Esophagus squamous epithelium (tissue), 5 donors: ENCODE data around the gene EVL. TPM values are rescaled to one million over a fixed set of nuclear protein-coding genes. Genes with fewer than 3 reads are reported as not detected.

Experiments
- DNase-seq: peaks from one replicate; lab custom pipeline; 2025; lab: John Stamatoyannopoulos, UW
- H3K27ac ChIP-seq, 4 donors: fragments of 200-600 bp; sonication (generic); one replicate each; pipeline ENCODE4 v1.5.1; 2016 to 2019; ENCODE audit warnings: mild to moderate bottlenecking in 1 of 4
- H3K27me3 ChIP-seq, 4 donors: fragments of 200-600 bp; sonication (generic); 1 replicate in 3 of 4; 2 replicates in 1 of 4; pipeline versions ENCODE4 v1.5.1 to v1.6.0; 2017 to 2021; ENCODE audit warnings: antibody characterized with exemption in 1 of 4
- H3K36me3 ChIP-seq, 3 donors: fragments of 200-600 bp; sonication (generic); one replicate each; pipeline ENCODE4 v1.5.1; 2016 to 2019
- H3K4me1 ChIP-seq, 3 donors: fragments of 200-600 bp; sonication (generic); one replicate each; pipeline ENCODE4 v1.5.1; 2017 to 2019
- H3K4me3 ChIP-seq, 4 donors: fragments of 200-600 bp; sonication (generic); 1 replicate in 3 of 4; 2 replicates in 1 of 4; pipeline ENCODE4 v1.5.1; 2016 to 2019; ENCODE audit warnings: mild to moderate bottlenecking in 2 of 4, moderate library complexity in 1 of 4
- H3K9me3 ChIP-seq, 3 donors: fragments of 200-600 bp; sonication (generic); one replicate each; pipeline ENCODE4 v1.5.1; 2016 to 2019
- POLR2A ChIP-seq, 4 donors: fragments of 450-650 bp; IDR thresholded peaks; one replicate each; pipeline ENCODE4 v1.6.1; 2017; ENCODE audit warnings: antibody characterized with exemption in 4 of 4, mild to moderate bottlenecking in 4 of 4, moderate library complexity in 3 of 4
- WGBS, 2 donors: methylation state at CpG; one replicate each; pipeline ENCODE4 v1.1.5; 2018; 5-methylcytosine and 5-hydroxymethylcytosine counted together
- intact Hi-C: fragments of 100-400 bp; cut with DNase I; formaldehyde crosslinking; loops from one replicate; pipeline ENCODE4 v1.15.0; 2022
- total RNA-seq, 4 donors: library from RNA; depleted of rRNA; stranded (reverse); fragments of >200 nt; gene quantifications; one replicate each; pipeline ENCODE4 v1.1.0, GENCODE V29; 2016
- TF ChIP-seq, protein P1 (sequence below), 6 experiments: fragments of 450-650 bp in 4 of 6; fragments of 200-600 bp in 2 of 6; sonication (generic) in 2 of 6; IDR thresholded peaks; one replicate each; pipeline ENCODE4 v1.5.1; 2016 to 2019; ENCODE audit warnings: antibody characterized with exemption in 6 of 6, mild to moderate bottlenecking in 4 of 6, moderate library complexity in 4 of 6
- donor health status: DM: yes; HTN: yes; CAD: no.

Gene EVL
- total RNA-seq, 4 donors from 2014 or later: 20.0 to 61.2 (median 25.8) TPM

DNA sequence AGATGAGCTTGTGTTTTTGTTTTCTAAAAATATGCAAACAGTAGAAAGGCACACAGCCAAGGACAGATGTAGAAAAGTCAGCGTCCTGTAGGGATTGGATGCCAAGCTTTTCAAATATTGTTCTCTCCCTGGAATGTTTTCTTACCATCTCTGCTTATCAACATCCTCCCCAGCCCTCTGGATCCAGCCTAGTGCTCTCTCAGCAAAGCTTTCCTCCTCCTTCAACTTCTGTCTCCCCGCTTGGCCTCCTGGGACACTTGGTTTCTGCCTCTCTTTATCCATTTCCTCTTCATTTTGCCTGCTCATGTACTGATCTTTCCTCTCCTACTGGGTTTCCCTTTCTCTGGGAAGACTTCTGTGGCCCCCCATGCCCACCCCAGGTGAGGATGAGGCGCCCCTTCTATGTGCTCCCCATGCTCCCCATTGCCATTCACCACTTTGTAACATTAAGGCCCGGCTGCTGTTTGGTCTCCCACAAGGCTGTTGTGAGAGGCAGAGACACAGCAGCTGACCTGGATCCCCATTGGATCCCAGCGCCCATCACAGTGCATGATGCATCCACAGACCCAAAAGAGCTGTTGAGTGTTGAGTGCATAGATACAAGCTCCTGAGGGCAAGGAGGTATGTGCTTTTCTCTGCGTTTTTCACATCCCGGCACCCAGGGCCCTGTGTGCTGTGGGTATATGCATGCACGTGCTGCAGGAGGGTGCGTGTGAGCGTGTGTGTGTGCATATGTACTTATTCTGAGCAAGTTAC is 38.2 kb downstream of the EVL start:
- TF ChIP-seq, protein P1, sequence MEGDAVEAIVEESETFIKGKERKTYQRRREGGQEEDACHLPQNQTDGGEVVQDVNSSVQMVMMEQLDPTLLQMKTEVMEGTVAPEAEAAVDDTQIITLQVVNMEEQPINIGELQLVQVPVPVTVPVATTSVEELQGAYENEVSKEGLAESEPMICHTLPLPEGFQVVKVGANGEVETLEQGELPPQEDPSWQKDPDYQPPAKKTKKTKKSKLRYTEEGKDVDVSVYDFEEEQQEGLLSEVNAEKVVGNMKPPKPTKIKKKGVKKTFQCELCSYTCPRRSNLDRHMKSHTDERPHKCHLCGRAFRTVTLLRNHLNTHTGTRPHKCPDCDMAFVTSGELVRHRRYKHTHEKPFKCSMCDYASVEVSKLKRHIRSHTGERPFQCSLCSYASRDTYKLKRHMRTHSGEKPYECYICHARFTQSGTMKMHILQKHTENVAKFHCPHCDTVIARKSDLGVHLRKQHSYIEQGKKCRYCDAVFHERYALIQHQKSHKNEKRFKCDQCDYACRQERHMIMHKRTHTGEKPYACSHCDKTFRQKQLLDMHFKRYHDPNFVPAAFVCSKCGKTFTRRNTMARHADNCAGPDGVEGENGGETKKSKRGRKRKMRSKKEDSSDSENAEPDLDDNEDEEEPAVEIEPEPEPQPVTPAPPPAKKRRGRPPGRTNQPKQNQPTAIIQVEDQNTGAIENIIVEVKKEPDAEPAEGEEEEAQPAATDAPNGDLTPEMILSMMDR (IDR thresholded peaks at IDR 0.05): no peak
- no peak for TF ChIP-seq POLR2A (IDR thresholded peaks at IDR 0.05)
- Histone ChIP-seq H3K36me3 (peaks cover 0 to 10% (median 0%) of the 10 kb centered on the region in 3 donors), H3K27ac (peak overlapping the region; percentile 28 to 72 (median 46)), H3K4me1 (peaks cover 15 to 89% (median 56%) of the 10 kb centered on the region in 3 donors), H3K9me3 (no peaks in the 10 kb centered on the region), H3K4me3 (no peak overlapping the region), H3K27me3 (no peaks in the 10 kb centered on the region)
- DNase-seq: no peak
- intact Hi-C loops: loop anchor here (10.0 kb wide), 1 partner anchor 49 kb away; no protein-coding TSS in a partner anchor
- 73 to 82% methylated on average over 8 to 10 of the region's 10 CpGs for WGBS, 2 donors

DNA sequence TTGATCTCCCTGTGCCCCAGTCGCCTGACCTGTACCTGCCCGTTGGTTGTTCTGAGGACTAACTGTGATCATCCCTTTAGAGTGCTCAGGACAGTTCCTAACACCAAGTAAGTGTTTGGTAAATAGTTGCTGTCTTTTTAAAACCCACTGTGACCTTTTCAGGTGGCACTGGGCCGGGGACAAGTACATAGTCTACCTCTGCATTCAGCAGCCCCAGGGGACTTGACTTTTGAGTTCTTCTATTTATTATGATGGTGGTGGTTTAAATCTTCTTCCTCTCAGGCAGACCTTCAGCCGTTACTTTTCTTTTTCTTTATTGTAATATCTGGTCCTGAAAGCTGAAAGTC is 38.8 kb downstream of the EVL start:
- no peak for DNase-seq
- 46 to 82% methylated on average over 2 to 4 of the region's 4 CpGs for WGBS, 2 donors
- H3K27me3 ChIP-seq: no peaks in the 10 kb centered on the region
- H3K4me1 ChIP-seq: peaks cover 20 to 91% (median 62%) of the 10 kb centered on the region in 3 donors
- intact Hi-C loops: loop anchor here (10.0 kb wide), 1 partner anchor 49 kb away; no protein-coding TSS in a partner anchor
- peak overlapping the region in 3 of 4 donors; percentile 42 to 72 (median 51) for H3K27ac ChIP-seq
- TF ChIP-seq POLR2A (IDR thresholded peaks at IDR 0.05): no peak
- TF ChIP-seq, protein P1 (IDR thresholded peaks at IDR 0.05): no peak
- H3K9me3 ChIP-seq: no peaks in the 10 kb centered on the region
- H3K4me3 ChIP-seq: no peak overlapping the region
- H3K36me3 ChIP-seq: peaks cover 0 to 5% (median 0%) of the 10 kb centered on the region in 3 donors

DNA sequence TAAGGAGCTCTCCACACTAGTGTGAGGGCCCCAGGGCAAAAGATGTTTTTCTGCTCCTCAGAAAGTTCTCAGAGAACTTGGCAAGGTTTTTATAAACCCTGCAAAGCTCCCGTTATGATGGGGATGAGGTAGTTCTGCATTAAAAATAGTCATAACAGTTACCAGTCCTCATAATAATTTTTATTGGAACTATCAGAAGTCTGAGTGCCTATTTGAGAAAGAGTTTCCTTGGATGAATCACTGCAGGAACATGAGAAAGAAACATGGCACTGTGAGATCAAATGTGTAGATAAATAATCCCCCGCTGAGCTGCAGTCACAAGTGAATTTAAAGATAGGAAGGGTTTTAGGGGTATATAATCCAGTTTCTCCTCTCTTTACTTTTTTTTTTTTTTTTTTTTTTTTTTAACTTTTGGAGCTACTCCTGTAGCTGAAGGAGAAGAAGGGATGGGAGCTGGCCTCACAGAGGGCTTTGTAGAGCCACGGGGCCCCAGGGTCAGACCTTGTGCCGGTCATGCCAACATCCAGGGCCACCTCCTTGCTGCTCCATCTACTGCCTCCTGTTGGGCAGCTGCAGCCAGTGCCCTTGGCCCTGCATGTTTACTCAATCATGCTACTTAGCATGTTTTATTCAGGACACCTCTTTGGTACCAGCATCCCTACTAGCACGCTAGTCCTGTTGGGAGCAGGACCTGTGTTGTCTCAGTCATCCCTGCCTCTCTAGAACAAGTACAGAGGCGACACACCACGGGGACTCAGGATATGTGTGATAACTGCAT is 39.5 kb downstream of the EVL start:
- Histone ChIP-seq H3K27me3 (no peaks in the 10 kb centered on the region), H3K36me3 (peaks cover 0 to 5% (median 0%) of the 10 kb centered on the region in 3 donors), H3K27ac (peak overlapping the region in 3 of 4 donors; percentile 51 to 72 (median 51)), H3K9me3 (no peaks in the 10 kb centered on the region), H3K4me3 (no peak overlapping the region), H3K4me1 (peaks cover 20 to 86% (median 62%) of the 10 kb centered on the region in 3 donors)
- intact Hi-C loops: loop anchor here (5.0 to 10.0 kb wide), 2 partner anchors 50 to 122 kb away; no protein-coding TSS in a partner anchor
- DNase-seq: no peak
- TF ChIP-seq POLR2A (IDR thresholded peaks at IDR 0.05): no peak
- TF ChIP-seq, protein P1 (IDR thresholded peaks at IDR 0.05): no peak
- 77 to 78% methylated on average over 7 of the region's 7 CpGs for WGBS, 2 donors

DNA sequence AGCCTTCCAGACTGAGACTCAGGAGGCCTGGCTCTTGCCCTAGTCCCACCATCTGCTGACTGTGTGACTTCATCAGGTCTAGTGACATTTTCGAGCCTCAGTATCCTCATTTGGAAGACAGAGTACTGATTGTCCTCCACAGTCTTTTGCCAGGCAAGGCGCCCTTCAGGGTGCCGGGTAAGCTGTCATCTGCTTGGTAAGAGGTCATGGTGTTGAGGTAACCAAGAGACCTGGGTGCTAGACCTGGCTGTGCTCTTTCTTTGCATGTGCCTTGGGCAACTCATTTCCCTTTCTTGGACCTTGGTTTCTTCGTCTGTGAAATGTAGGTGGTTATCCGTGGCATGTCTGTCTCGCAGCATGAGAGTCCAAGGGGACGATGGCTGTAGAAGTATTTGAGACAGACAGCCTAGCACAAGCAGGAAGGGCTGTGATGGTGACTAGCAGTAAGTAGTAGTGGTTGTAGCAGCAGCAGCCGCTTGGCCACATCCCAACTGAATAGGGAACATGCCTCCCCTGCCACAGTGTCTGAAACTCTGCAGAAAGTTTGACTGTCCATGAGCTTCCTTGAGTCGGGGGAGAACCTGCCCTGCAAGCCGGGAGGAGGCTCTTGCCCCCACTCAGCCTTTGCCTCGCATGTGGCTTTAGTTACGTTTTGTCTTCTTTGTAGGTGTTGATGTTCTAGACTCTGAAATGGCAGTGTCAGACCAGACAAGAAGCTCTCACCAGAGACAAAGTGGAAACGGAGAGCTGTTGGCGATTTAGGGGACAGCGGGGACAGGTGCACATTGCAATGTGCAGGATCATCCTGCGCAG is 40.3 kb downstream of the EVL start:
- Histone ChIP-seq H3K4me3 (no peak overlapping the region), H3K36me3 (peaks cover 0 to 14% (median 0%) of the 10 kb centered on the region in 3 donors), H3K27me3 (no peaks in the 10 kb centered on the region), H3K4me1 (peaks cover 20 to 77% (median 62%) of the 10 kb centered on the region in 3 donors), H3K9me3 (no peaks in the 10 kb centered on the region), H3K27ac (peak overlapping the region in 3 of 4 donors; percentile 51 to 72 (median 51))
- no peak for DNase-seq
- no peak for TF ChIP-seq POLR2A (IDR thresholded peaks at IDR 0.05)
- TF ChIP-seq, protein P1 (IDR thresholded peaks at IDR 0.05): no peak
- 83 to 92% methylated on average over 9 to 13 of the region's 16 CpGs for WGBS, 2 donors
- intact Hi-C loops: loop anchor here (5.0 to 10.0 kb wide), 2 partner anchors 51 to 123 kb away; no protein-coding TSS in a partner anchor
